Stimulated activated CD4-positive, alpha-beta T cell treated with anti-CD3 and anti-CD28 coated beads, Interleukin-15, amount 100 ng/mL, for 48 hours (primary cell): ENCODE measurements around the gene ATP5MC2.
"Not testable (repeated sequence)": the region's sequence is repeated elsewhere in the genome, so short reads cannot be mapped to it uniquely, and the experiment has no call there.

ENCODE experiments used
- DNase-seq, 2 donors: peaks; one replicate each; pipeline ENCODE4 v3.0.0-alpha.2; 2020; ENCODE audit warnings: low read depth in 2 of 2

The ATP5MC2 gene

GRCh38 chr12:53646300-53646699, 29.6 kb downstream of the ATP5MC2 start:
- not testable (repeated sequence) for DNase-seq

- DNase-seq: no peak
Measured at GRCh38 chr12:53645165-53645564, 30.7 kb downstream of the ATP5MC2 start.

GRCh38 chr12:53644133-53644532, 31.8 kb downstream of the ATP5MC2 start:
- DNase-seq: no peak

- no peak for DNase-seq
Measured at GRCh38 chr12:53643232-53643979, 32.5 kb downstream of the ATP5MC2 start.

- DNase-seq: no peak
Measured at GRCh38 chr12:53638057-53638456, 37.8 kb downstream of the ATP5MC2 start.

- DNase-seq: no peak
Measured at GRCh38 chr12:53636641-53637040, 39.2 kb downstream of the ATP5MC2 start.

GRCh38 chr12:53635708-53636107, 40.2 kb downstream of the ATP5MC2 start:
- not testable (repeated sequence) for DNase-seq

- no peak for DNase-seq
Measured at GRCh38 chr12:53631721-53632120, 44.2 kb downstream of the ATP5MC2 start.

GRCh38 chr12:53627919-53628318, 48.0 kb downstream of the ATP5MC2 start:
- DNase-seq: no peak

- no peak for DNase-seq
Measured at GRCh38 chr12:53626702-53627169, 49.1 kb downstream of the ATP5MC2 start.

GRCh38 chr12:53625946-53626701, 49.8 kb downstream of the ATP5MC2 start, which contains the start of gene ATF7:
Gene ATF7, minus strand, starts transcription at chr12:53626382. Its CDS starts 25,382 bp downstream, at chr12:53601000.
- DNase-seq: peak; percentile 96 to 98

GRCh38 chr12:53625373-53625945, 50.4 kb downstream of the ATP5MC2 start:
- DNase-seq: no peak

- DNase-seq: no peak
Measured at GRCh38 chr12:53624956-53625355, 50.9 kb downstream of the ATP5MC2 start.

- DNase-seq: no peak
Measured at GRCh38 chr12:53624458-53624857, 51.4 kb downstream of the ATP5MC2 start.

- no peak for DNase-seq
Measured at GRCh38 chr12:53623548-53624385, 52.1 kb downstream of the ATP5MC2 start.

- DNase-seq: no peak
Measured at GRCh38 chr12:53622724-53623123, 53.2 kb downstream of the ATP5MC2 start.

GRCh38 chr12:53618275-53618674, 57.6 kb downstream of the ATP5MC2 start:
- no peak for DNase-seq

- DNase-seq: no peak
Measured at GRCh38 chr12:53617700-53618099, 58.2 kb downstream of the ATP5MC2 start.

GRCh38 chr12:53616950-53617349, 58.9 kb downstream of the ATP5MC2 start:
- DNase-seq: no peak
